ENCODE measurements around the gene ANKRD23. TPM values are rescaled to one million over a fixed set of nuclear protein-coding genes. Genes with fewer than 3 reads are reported as not detected.

The ANKRD23 gene
- total and polyA plus RNA-seq, 2 of the 13 experiments (the other 11 are each of a cell fraction or from before 2014, with no cell fraction given) = 1.5 to 1.6 TPM

- no peak; the same call in 1 of the 2 replicates for TF ChIP-seq ZBTB33 (CRISPR knock-in tag; IDR thresholded peaks at IDR 0.05)
- TF ChIP-seq ZNF740 (CRISPR knock-in tag; IDR thresholded peaks at IDR 0.05) = no peak
- TF ChIP-seq POLR2AphosphoS5 (IDR thresholded peaks at IDR 0.05; ENCODE audit: low read depth, low read length) = peak; percentile 90
- peak; percentile 8; the same call in 1 of the 2 replicates for TF ChIP-seq ZBTB44 (CRISPR knock-in tag; IDR thresholded peaks at IDR 0.05)
- TF ChIP-seq ARID5B (CRISPR knock-in tag; IDR thresholded peaks at IDR 0.05) = peak; percentile 44; the same call in 1 of the 2 replicates
- peak; percentile 48; the same call in 1 of the 2 replicates for TF ChIP-seq EED (CRISPR knock-in tag; IDR thresholded peaks at IDR 0.05)
- 0 out of 2 replicates have a peak, but pooled peaks have one; percentile 69 for TF ChIP-seq TBP (CRISPR knock-in tag; IDR thresholded peaks at IDR 0.05)
- TF ChIP-seq ZNF432 (CRISPR knock-in tag; IDR thresholded peaks at IDR 0.05; ENCODE audit: borderline replicate concordance) = no peak; the same call in 1 of the 2 replicates
- TF ChIP-seq ZFP1 (CRISPR knock-in tag; IDR thresholded peaks at IDR 0.05) = no peak
- peak; percentile 19; the same call in 1 of the 2 replicates for TF ChIP-seq NCOR1 (IDR thresholded peaks at IDR 0.05; ENCODE audit: borderline replicate concordance, low read length)
- no peak for TF ChIP-seq ZNF484 (CRISPR knock-in tag; IDR thresholded peaks at IDR 0.05; ENCODE audit: borderline replicate concordance, low read depth)
- TF ChIP-seq ZZZ3 (CRISPR knock-in tag; IDR thresholded peaks at IDR 0.05; ENCODE audit: borderline replicate concordance) = no peak
- TF ChIP-seq ZNF256 (CRISPR knock-in tag; conservative IDR thresholded peaks at IDR 0.05) = no peak
- TF ChIP-seq ZNF543 (CRISPR knock-in tag; IDR thresholded peaks at IDR 0.05) = peak; percentile 93
- TF ChIP-seq ZNF17 (CRISPR knock-in tag; IDR thresholded peaks at IDR 0.05) = no peak
- TF ChIP-seq ZNF749 (CRISPR knock-in tag; IDR thresholded peaks at IDR 0.05; ENCODE audit: borderline replicate concordance) = peak; percentile 71; the same call in 1 of the 2 replicates
- TF ChIP-seq FOXO1 (CRISPR knock-in tag; IDR thresholded peaks at IDR 0.05) = peak; percentile 90
- no peak for TF ChIP-seq PAWR (CRISPR knock-in tag; IDR thresholded peaks at IDR 0.05; ENCODE audit: borderline replicate concordance)
- no peak for TF ChIP-seq ZNF652 (CRISPR knock-in tag; IDR thresholded peaks at IDR 0.05; ENCODE audit: borderline replicate concordance, low read depth)
- TF ChIP-seq SAP130 (CRISPR knock-in tag; IDR thresholded peaks at IDR 0.05; ENCODE audit: low read depth) = peak; percentile 83
- no peak for TF ChIP-seq TCF12 (IDR thresholded peaks at IDR 0.05)
- TF ChIP-seq TCF12 (CRISPR knock-in tag; IDR thresholded peaks at IDR 0.05) = peak; percentile 51; the same call in 1 of the 2 replicates
These were observed 27.5 kb downstream of the ANKRD23 start, which contains the start of gene CNNM3 (continued) for GRCh38 chr2:96816127-96816835.

Measured in HepG2 (cell line).